ENCODE data around the gene ARHGEF2.
A peak's percentile ranks its signal among the peaks of the same experiment; 100 is the strongest.

Gene ARHGEF2

DNA sequence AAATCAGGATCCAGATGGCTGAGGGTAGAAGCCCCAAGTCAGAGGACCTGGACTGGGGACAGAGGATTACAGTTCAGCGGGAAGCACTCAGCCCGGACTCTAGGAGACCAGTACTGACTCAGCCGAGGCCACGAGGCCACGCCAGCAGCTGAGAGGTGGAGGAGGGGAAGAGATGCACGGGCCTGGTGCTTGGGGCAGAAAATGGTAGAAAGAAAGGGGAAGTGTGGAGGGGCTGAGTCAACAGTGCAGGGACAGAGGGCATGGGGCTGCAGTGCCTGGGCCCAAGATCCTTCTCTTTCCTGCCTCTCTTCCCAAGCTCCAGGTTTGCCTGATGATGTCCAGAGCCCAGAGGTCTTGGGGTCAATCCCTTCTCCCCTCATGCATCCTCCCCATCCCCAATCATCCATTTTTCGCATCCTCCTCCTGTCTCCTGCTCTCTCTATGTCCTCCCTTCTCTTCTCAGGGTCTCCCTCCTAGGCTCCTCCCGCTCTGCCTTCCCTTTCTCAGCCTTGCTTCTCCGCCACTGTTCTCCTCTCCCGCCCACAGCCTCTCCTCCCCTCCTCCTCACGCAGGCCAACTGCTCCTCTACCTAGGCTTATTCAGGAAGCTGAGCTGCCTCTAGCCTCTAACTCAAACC, 7.7 kb downstream of the ARHGEF2 start:
- DNase-seq: peak; percentile 93

DNA sequence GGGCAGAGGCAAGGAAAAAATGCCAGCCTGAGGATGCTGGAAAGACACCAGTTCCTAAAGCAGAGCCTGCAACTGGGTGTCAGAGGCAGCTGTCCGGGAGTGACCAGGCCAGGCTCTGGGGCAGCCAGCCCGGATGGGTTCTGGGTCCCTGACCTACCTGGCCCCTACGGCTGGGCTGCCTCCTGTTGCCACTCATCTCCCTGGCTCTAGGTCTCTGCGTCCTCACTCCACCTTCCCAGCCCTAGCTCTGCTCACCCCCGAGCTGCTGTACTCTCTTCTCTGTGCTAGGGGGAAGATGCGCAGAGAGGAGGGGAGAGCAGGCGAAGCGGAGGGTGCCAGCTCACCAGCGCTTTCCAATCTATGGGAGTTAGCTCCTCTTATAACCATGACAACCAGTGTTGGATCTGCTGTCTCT, 9.0 kb downstream of the ARHGEF2 start:
- DNase-seq: no peak

DNA sequence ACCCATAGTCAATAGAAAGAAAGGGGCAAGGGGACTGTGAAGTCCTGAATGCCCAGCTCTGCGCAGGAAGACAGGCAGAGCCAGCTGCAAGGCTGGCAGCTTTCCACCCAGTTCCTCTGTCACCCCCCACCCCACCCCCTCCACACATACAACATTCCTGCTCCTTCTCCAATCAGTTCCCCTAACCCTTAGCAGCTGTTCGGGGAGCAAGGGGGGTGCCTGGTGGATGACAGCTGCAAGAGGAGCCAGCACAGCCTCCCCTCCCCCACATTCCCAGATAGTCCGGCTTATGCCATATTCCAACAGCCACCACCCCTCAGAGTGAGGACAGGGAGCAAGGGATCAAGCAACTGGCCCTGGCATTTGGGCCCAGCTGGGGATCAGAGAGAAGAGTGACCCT, 9.7 kb downstream of the ARHGEF2 start:
- DNase-seq: no peak

DNA sequence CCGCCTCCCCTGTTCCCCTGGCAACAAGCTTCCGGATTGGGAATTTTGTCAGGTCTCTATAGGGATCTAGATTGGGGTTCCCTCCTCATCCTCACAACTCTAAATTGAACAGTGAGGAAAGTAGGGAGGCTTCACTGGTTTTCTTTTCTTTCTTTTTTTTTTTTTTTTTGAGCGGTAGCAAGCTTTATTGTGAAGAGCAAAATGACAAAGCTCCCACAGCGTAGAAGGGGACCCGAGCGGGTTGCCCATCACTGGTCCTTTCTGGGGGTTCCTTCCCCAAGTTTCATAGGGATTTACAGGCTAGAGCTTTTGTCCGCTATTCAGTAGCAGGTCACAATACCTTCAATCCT, 10.3 kb downstream of the ARHGEF2 start:
- DNase-seq: no peak

GRCh38 chr1:155967341-155968050, 10.9 kb downstream of the ARHGEF2 start:
- no peak for DNase-seq

DNA sequence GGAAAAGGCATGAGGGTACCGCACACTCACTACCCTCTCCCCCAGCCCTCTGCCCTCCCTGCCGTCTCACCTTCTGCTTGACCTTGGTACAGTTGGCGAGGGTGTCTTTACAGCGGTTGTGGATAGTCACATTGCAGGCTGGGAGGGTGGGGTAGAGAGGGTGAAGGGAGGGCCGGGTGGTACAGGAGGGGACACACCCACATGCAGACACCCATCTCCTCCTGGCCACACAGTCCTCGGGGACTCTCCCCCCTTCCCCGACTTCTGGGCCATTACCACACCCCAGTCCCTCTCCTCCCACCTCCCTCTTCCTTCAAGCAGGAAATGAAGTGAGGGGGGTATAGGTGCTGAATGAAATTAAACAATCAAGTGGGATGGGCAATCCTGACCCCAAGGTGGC, 11.6 kb downstream of the ARHGEF2 start:
- DNase-seq: no peak

- DNase-seq: no peak
Measured at GRCh38 chr1:155966135-155966534, 12.2 kb downstream of the ARHGEF2 start.

- DNase-seq: no peak
Measured at GRCh38 chr1:155964193-155964592, 14.2 kb downstream of the ARHGEF2 start.

DNA sequence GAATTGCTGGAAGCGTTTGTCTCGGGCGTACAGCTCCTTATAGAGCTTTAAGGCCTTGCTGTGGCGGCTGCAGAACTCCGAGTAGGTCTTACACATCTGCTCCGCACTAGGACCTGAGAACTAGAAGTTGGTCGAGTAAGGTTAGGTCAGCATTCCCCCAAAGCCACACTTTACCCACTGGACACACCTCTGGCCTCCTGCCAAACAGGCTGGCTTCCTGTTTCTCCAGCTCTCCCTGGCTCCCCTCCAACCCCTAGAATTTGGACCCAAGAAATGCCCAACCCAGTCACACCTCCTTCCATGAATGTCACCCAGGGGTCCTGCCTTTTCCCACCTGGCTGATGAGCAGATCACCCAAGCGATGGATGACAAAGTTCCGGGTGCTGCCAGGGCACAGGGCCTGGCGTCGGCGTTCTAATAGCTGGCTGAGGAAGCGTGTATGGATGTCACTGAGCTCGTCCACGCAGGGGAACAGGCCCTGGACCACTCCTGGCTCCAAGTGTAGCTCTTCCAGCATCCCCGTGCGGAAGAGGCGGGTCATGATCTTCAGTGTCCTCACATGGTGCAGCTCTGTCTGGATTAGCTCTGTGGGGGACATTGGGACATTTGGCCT, 15.6 kb downstream of the ARHGEF2 start:
- DNase-seq: no peak

- peak; percentile 97 for DNase-seq
Measured at GRCh38 chr1:155961937-155962336, 16.4 kb downstream of the ARHGEF2 start.

- no peak for DNase-seq
Measured at GRCh38 chr1:155960081-155960745, 18.1 kb downstream of the ARHGEF2 start.

DNA sequence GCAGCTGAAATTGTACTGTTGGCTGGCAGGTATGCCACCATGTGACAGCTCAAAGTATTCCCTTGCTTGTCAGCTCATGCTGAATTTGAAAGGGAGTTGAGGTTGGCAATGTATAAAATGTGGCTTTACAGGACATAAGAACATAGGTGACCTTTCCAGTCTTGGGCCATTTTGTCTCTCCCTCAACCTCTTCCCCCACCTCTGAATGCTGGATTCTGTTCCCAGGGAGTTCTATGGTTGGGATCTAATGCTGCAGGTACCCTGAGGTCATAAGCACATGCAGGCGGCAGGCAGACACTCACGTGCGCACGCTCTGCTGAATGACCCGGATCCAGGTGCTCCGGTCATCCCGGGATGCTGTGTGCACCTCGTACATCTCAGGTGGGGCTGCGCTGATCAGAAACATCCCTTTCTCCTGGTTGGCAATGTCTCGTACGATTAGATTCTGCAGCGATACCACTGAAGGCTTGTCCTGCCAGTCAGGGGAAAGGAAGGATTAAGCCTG, 20.9 kb downstream of the ARHGEF2 start:
- DNase-seq: no peak

GRCh38 chr1:155954645-155955044, 23.7 kb downstream of the ARHGEF2 start:
- no peak for DNase-seq

GRCh38 chr1:155952505-155952890, 25.8 kb downstream of the ARHGEF2 start:
- DNase-seq: no peak

DNA sequence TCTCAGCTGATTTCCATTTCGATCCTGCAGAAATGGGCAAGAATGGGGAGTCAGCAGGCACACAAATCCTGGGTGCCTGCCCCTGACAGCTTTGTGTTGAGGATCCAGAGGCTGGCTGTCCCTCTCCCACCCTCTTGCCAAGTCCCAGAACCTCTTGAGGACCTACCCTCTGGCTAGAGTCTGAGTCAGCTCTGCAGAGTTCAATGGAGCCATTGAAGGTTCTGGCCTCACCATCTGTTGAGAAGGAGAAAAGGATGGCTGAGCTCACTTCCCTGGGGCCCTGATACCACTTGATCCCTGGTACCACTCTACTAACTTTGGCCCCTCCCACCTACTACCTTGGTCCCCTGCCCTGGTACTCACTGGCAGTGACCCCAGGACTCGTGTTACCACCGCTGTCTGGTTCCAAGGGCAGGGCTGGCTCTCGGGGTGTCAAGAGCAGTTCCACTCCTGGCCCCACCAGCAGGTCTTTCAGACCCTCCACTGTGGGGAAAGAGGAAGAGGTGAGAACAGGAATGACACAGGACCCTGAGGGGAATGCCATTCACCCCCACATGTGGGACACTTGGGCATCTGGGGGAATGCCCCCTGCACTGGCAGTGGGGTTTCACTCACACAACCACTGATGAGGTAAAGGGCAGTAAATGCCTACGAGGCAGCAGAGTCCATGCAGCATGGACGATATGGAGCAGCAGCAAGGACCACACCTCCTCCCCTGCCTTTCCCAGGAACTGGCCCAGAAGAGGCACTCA, 26.4 kb downstream of the ARHGEF2 start:
- DNase-seq: no peak

DNA sequence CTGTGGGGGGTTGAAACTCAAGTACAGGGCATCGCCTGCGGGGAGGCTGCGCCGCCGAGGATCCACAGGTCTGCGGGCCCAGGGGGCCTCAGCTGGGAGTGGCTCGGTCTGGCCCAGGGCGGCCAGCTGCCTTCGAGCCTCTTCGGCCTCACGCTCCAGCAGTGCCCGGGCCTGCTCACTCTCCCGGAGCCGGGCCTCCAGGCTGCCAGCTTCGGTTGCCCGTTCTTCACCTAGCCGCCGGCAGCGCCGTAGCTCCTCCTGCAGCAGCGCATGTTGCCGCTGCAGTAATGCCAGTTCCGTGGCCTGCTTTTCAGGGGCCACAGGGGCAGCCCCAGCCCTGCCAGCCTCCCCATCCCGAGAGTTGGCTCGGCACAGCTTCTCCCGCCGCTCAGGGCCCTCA, 27.5 kb downstream of the ARHGEF2 start:
- DNase-seq: no peak

DNA sequence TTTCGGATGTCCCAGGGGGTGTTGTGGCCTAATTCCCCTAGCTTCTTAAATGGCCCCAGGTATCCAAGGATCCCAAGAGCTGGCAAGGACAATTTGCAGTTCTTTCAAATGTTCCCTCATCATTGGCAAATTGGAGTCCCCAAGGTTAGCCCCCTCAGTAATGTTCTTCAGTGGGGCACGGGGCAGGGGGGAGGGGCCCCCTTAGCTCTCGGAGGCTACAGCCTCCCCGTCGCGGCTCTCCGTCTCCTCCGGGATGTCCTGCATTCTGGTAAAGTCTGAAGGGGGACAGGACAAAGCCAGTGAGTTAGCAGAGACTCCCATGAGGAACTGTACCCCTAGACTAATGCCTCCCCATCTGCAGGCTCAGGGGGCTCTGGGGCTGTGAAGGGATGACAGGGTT, 30.6 kb downstream of the ARHGEF2 start:
- no peak for DNase-seq

- no peak for DNase-seq
Measured at GRCh38 chr1:155947292-155947691, 31.1 kb downstream of the ARHGEF2 start.

- no peak for DNase-seq
Measured at GRCh38 chr1:155946633-155947219, 31.6 kb downstream of the ARHGEF2 start.

DNA sequence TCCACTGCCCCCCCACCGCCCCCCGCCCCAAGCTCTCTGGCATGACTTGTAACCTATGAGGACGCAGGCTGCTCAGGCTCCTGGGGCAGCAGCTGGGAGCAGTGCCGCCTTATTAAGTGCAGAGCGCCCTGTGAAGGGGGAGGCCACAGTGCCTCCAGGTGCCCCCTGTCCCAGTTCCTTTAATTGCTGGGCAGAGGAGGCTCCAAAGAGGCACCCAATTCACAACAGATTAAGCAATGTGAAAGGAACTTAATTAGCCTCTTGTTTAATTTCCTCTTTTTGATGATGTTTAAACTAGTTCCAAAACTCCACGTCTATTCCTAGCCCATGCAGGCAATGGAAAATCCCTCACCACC, 33.9 kb downstream of the ARHGEF2 start:
- no peak for DNase-seq

- DNase-seq: no peak
Measured at GRCh38 chr1:155942578-155943141, 35.7 kb downstream of the ARHGEF2 start.

DNA sequence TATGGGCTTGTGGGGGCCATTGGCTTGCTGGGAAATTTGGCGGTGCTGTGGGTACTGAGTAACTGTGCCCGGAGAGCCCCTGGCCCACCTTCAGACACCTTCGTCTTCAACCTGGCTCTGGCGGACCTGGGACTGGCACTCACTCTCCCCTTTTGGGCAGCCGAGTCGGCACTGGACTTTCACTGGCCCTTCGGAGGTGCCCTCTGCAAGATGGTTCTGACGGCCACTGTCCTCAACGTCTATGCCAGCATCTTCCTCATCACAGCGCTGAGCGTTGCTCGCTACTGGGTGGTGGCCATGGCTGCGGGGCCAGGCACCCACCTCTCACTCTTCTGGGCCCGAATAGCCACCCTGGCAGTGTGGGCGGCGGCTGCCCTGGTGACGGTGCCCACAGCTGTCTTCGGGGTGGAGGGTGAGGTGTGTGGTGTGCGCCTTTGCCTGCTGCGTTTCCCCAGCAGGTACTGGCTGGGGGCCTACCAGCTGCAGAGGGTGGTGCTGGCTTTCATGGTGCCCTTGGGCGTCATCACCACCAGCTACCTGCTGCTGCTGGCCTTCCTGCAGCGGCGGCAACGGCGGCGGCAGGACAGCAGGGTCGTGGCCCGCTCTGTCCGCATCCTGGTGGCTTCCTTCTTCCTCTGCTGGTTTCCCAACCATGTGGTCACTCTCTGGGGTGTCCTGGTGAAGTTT, 36.4 kb downstream of the ARHGEF2 start:
- no peak for DNase-seq

Measured in HCEC 1CT (cell line).